SK-N-SH treated with all-trans-retinoic acid at 6 μM for 48 hours (cell line): ENCODE data around the gene FAM25G.

ENCODE experiments used
- ATAC-seq: fragments of 200-7000 bp; cut with Tn5 transposase; 3 replicates; pipeline ENCODE4 v1.9.1; 2020; ENCODE audit warnings: mild to moderate bottlenecking, moderate library complexity
- ARNTL ChIP-seq: fragments of 450-650 bp; formaldehyde crosslinking; IDR thresholded peaks from 2 replicates; pipeline ENCODE4 v1.5.0; 2020; ENCODE audit warnings: low read depth, mild to moderate bottlenecking, moderate library complexity, borderline replicate concordance
- BACH2 ChIP-seq: fragments of 250-450 bp; sonication (Bioruptor Pico); IDR thresholded peaks from 2 replicates; pipeline ENCODE4 v1.9.0; 2021; ENCODE audit warnings: mild to moderate bottlenecking, borderline replicate concordance
- CREB5 ChIP-seq: fragments of 250-450 bp; sonication (Bioruptor Pico); IDR thresholded peaks from 2 replicates; pipeline ENCODE4 v1.5.1; 2020; ENCODE audit warnings: low read depth, mild to moderate bottlenecking, moderate library complexity
- CSDC2 ChIP-seq: fragments of 250-450 bp; sonication (Bioruptor Pico); IDR thresholded peaks from 2 replicates; pipeline ENCODE4 v1.5.0; 2020; ENCODE audit warnings: mild to moderate bottlenecking, moderate library complexity
- CSRNP3 ChIP-seq: fragments of 250-450 bp; sonication (Bioruptor Pico); IDR thresholded peaks from 2 replicates; pipeline ENCODE4 v1.5.1; 2021; ENCODE audit warnings: mild to moderate bottlenecking, moderate library complexity
- ESRRG ChIP-seq: fragments of 250-450 bp; sonication (Bioruptor Pico); IDR thresholded peaks from 2 replicates; pipeline ENCODE4 v1.6.1; 2021; ENCODE audit warnings: mild to moderate bottlenecking
- GLIS3 ChIP-seq: fragments of 250-450 bp; sonication (Bioruptor Pico); IDR thresholded peaks from 2 replicates; pipeline ENCODE4 v1.5.0; 2020; ENCODE audit warnings: mild to moderate bottlenecking, moderate library complexity
- ISL1 ChIP-seq: fragments of 250-450 bp; sonication (Bioruptor Pico); IDR thresholded peaks from 2 replicates; pipeline ENCODE4 v2.1.2; 2022; ENCODE audit warnings: mild to moderate bottlenecking, moderate library complexity
- OSR1 ChIP-seq: fragments of 250-450 bp; sonication (Bioruptor Pico); IDR thresholded peaks from 2 replicates; pipeline ENCODE4 v1.8.0; 2022; ENCODE audit warnings: moderate library complexity, mild to moderate bottlenecking, inconsistent platforms
- PATZ1 ChIP-seq: fragments of 250-450 bp; sonication (Bioruptor Pico); IDR thresholded peaks from 2 replicates; pipeline ENCODE4 v1.8.0; 2020; ENCODE audit warnings: mild to moderate bottlenecking, moderate library complexity, borderline replicate concordance
- POU6F1 ChIP-seq: fragments of 250-450 bp; sonication (Bioruptor Pico); IDR thresholded peaks from 2 replicates; pipeline ENCODE4 v1.8.0; 2021; ENCODE audit warnings: low read depth, mild to moderate bottlenecking, moderate library complexity, borderline replicate concordance
- PPARA ChIP-seq: fragments of 250-450 bp; sonication (Bioruptor Pico); IDR thresholded peaks from 2 replicates; pipeline ENCODE4 v1.5.0; 2020; ENCODE audit warnings: mild to moderate bottlenecking, borderline replicate concordance
- SNAI2 ChIP-seq: fragments of 250-450 bp; sonication (Bioruptor Pico); IDR thresholded peaks from 2 replicates; pipeline ENCODE4 v1.5.0; 2020; ENCODE audit warnings: mild to moderate bottlenecking, moderate library complexity
- TCF4 ChIP-seq: fragments of 250-450 bp; sonication (Bioruptor Pico); IDR thresholded peaks from 2 replicates; pipeline ENCODE4 v1.8.0; 2021; ENCODE audit warnings: mild to moderate bottlenecking, moderate library complexity, borderline replicate concordance
- TOX ChIP-seq: fragments of 250-450 bp; sonication (Bioruptor Pico); IDR thresholded peaks from 2 replicates; pipeline ENCODE4 v1.8.0; 2021; ENCODE audit warnings: mild to moderate bottlenecking, moderate library complexity, borderline replicate concordance
- TSHZ2 ChIP-seq: fragments of 250-450 bp; sonication (Bioruptor Pico); IDR thresholded peaks from 2 replicates; pipeline ENCODE4 v1.5.0; 2020; ENCODE audit warnings: mild to moderate bottlenecking, moderate library complexity
- ZC3H10 ChIP-seq: fragments of 250-450 bp; sonication (Bioruptor Pico); IDR thresholded peaks from 2 replicates; pipeline ENCODE4 v1.5.1; 2021; ENCODE audit warnings: mild to moderate bottlenecking, moderate library complexity
- ZFP3 ChIP-seq: fragments of 250-450 bp; sonication (Bioruptor Pico); IDR thresholded peaks from 2 replicates; pipeline ENCODE4 v1.5.0; 2020; ENCODE audit warnings: mild to moderate bottlenecking, moderate library complexity
- ZNF565 ChIP-seq: fragments of 450-650 bp; formaldehyde crosslinking; conservative IDR thresholded peaks from 2 replicates; pipeline ENCODE4 v1.5.0; 2020; ENCODE audit warnings: low read depth, mild to moderate bottlenecking, moderate library complexity
- ZNF70 ChIP-seq: fragments of 450-650 bp; formaldehyde crosslinking; IDR thresholded peaks from 2 replicates; pipeline ENCODE4 v1.5.0; 2020; ENCODE audit warnings: mild to moderate bottlenecking, moderate library complexity
- ZNF8 ChIP-seq: fragments of 450-650 bp; formaldehyde crosslinking; IDR thresholded peaks from 2 replicates; pipeline ENCODE4 v1.5.0; 2020; ENCODE audit warnings: mild to moderate bottlenecking, moderate library complexity

FAM25G gene

GRCh38 chr10:47454780-47455058 lies 36.8 kb downstream of the FAM25G start (continued):
- TF ChIP-seq POU6F1 (CRISPR knock-in tag) (no peak), TCF4 (CRISPR knock-in tag) (no peak), CSRNP3 (no peak), ZC3H10 (CRISPR knock-in tag) (no peak), SNAI2 (CRISPR knock-in tag) (no peak), OSR1 (CRISPR knock-in tag) (no peak), CREB5 (CRISPR knock-in tag) (no peak), PPARA (no peak), GLIS3 (CRISPR knock-in tag) (no peak), ESRRG (CRISPR knock-in tag) (no peak)

- TF ChIP-seq POU6F1 (CRISPR knock-in tag) (no peak), ZNF70 (no peak), TOX (CRISPR knock-in tag) (no peak), ZNF565 (no peak), TCF4 (CRISPR knock-in tag) (no peak), PPARA (no peak), GLIS3 (CRISPR knock-in tag) (no peak), PATZ1 (CRISPR knock-in tag) (no peak), OSR1 (CRISPR knock-in tag) (no peak), ZFP3 (no peak), ARNTL (no peak)
Measured at GRCh38 chr10:47454008-47454779, 37.3 kb downstream of the FAM25G start.

GRCh38 chr10:47453141-47454007 lies 38.1 kb downstream of the FAM25G start:
- ATAC-seq, result no peak
- no peak for TF ChIP-seq BACH2
- no peak for TF ChIP-seq ARNTL
- no peak for TF ChIP-seq ESRRG (CRISPR knock-in tag)
- TF ChIP-seq ZNF8 (CRISPR knock-in tag), result no peak
- TF ChIP-seq ZNF70, result no peak
- no peak for TF ChIP-seq GLIS3 (CRISPR knock-in tag)
- TF ChIP-seq ZFP3, result no peak
- no peak for TF ChIP-seq TSHZ2 (CRISPR knock-in tag)
- TF ChIP-seq SNAI2 (CRISPR knock-in tag), result no peak
- no peak for TF ChIP-seq CSRNP3
- no peak for TF ChIP-seq ZNF565
- TF ChIP-seq ISL1 (CRISPR knock-in tag), result no peak
- no peak for TF ChIP-seq TOX (CRISPR knock-in tag)
- TF ChIP-seq CSDC2 (CRISPR knock-in tag), result no peak
- TF ChIP-seq PPARA, result no peak
- TF ChIP-seq ZC3H10 (CRISPR knock-in tag), result no peak
- no peak for TF ChIP-seq OSR1 (CRISPR knock-in tag)

More at GRCh38 chr10:47454008-47454779, 37.3 kb downstream of the FAM25G start:
- no peak for ATAC-seq
